H9 (cell line): Measurements from ENCODE around the gene BCL11B. TPM values are rescaled to one million over a fixed set of nuclear protein-coding genes. Genes with fewer than 3 reads are reported as not detected.

Experiments used
- DNase-seq: peaks from one replicate; pipeline ENCODE4 v3.0.0-alpha.2; 2017
- H2AFZ ChIP-seq: one replicate; pipeline ENCODE4 v1.6.1; 2013; ENCODE audit warnings: mild to moderate bottlenecking, low read length, control low read depth, moderate library complexity
- H2AK5ac ChIP-seq: 2 replicates; pipeline ENCODE4 v1.6.1; 2013; ENCODE audit warnings: low read length, control low read depth, mixed read lengths; ENCODE audit not compliant: insufficient read length
- H2BK120ac ChIP-seq: one replicate; pipeline ENCODE4 v1.6.1; 2013; ENCODE audit warnings: low read depth, mild to moderate bottlenecking, low read length, control low read depth, inconsistent platforms; ENCODE audit not compliant: poor library complexity, severe bottlenecking
- H2BK12ac ChIP-seq: 2 replicates; pipeline ENCODE4 v1.6.1; 2013; ENCODE audit warnings: low read length, control low read depth, mixed read lengths, low read depth; ENCODE audit not compliant: insufficient read length
- H2BK15ac ChIP-seq: 2 replicates; pipeline ENCODE4 v1.6.1; 2013; ENCODE audit warnings: low read depth, low read length, control low read depth
- H2BK20ac ChIP-seq: one replicate; pipeline ENCODE4 v1.6.1; 2013; ENCODE audit warnings: low read depth, mild to moderate bottlenecking, low read length, control low read depth, inconsistent platforms; ENCODE audit not compliant: poor library complexity, severe bottlenecking
- H2BK5ac ChIP-seq: 2 replicates; pipeline ENCODE4 v1.6.1; 2013; ENCODE audit warnings: low read length, control low read depth, mixed read lengths; ENCODE audit not compliant: insufficient read length
- H3K14ac ChIP-seq: 2 replicates; pipeline ENCODE4 v1.6.1; 2013; ENCODE audit warnings: low read length, control low read depth; ENCODE audit not compliant: insufficient read depth
- H3K18ac ChIP-seq: 2 replicates; pipeline ENCODE4 v1.6.1; 2013; ENCODE audit warnings: low read depth, mild to moderate bottlenecking, mixed read lengths, low read length, control low read depth; ENCODE audit not compliant: insufficient read length
- H3K23ac ChIP-seq: 2 replicates; pipeline ENCODE4 v1.6.1; 2013; ENCODE audit warnings: low read length, control low read depth, mixed read lengths, low read depth; ENCODE audit not compliant: insufficient read length
- H3K23me2 ChIP-seq: 2 replicates; pipeline ENCODE4 v1.6.1; 2013; ENCODE audit warnings: low read depth, mild to moderate bottlenecking, mixed read lengths, low read length, control low read depth; ENCODE audit not compliant: insufficient read length, poor library complexity, severe bottlenecking
- H3K27ac ChIP-seq: 2 replicates; pipeline ENCODE4 v1.5.1; 2013; ENCODE audit warnings: low read length, control low read depth, mixed read lengths, low read depth; ENCODE audit not compliant: insufficient read length
- H3K27me3 ChIP-seq: 2 replicates; pipeline ENCODE4 v1.6.1; 2013; ENCODE audit warnings: low read length, control low read depth, inconsistent platforms; ENCODE audit not compliant: insufficient read depth
- H3K4ac ChIP-seq: 2 replicates; pipeline ENCODE4 v1.6.1; 2013; ENCODE audit warnings: low read depth, mild to moderate bottlenecking, control low read depth, inconsistent platforms, low read length, moderate library complexity
- H3K4me1 ChIP-seq: 2 replicates; pipeline ENCODE4 v1.6.1; 2013; ENCODE audit warnings: low read length, control low read depth, inconsistent platforms; ENCODE audit not compliant: insufficient read depth
- H3K4me2 ChIP-seq: 2 replicates; pipeline ENCODE4 v1.6.1; 2013; ENCODE audit warnings: low read length, control low read depth, mixed read lengths; ENCODE audit not compliant: insufficient read length, insufficient read depth
- H3K56ac ChIP-seq: 2 replicates; pipeline ENCODE4 v1.6.1; 2013; ENCODE audit warnings: low read depth, mild to moderate bottlenecking, mixed read lengths, low read length, control low read depth; ENCODE audit not compliant: insufficient read length
- H3K79me1 ChIP-seq: 2 replicates; pipeline ENCODE4 v1.6.1; 2013; ENCODE audit warnings: low read depth, mild to moderate bottlenecking, moderate library complexity, low read length, control low read depth, inconsistent platforms; ENCODE audit not compliant: insufficient read depth, poor library complexity, severe bottlenecking
- H3K79me2 ChIP-seq: 2 replicates; pipeline ENCODE4 v1.6.1; 2013; ENCODE audit warnings: low read length, control low read depth, inconsistent platforms; ENCODE audit not compliant: insufficient read depth
- H3K9ac ChIP-seq: 2 replicates; pipeline ENCODE4 v1.6.1; 2013; ENCODE audit warnings: low read length, control low read depth, mixed read lengths; ENCODE audit not compliant: insufficient read length; ENCODE audit errors: extremely low read depth
- H3K9me3 ChIP-seq: one replicate; pipeline ENCODE4 v1.6.1; 2013; ENCODE audit warnings: low read depth, low read length, inconsistent platforms; ENCODE audit not compliant: control insufficient read depth
- H3T11ph ChIP-seq: one replicate; pipeline ENCODE4 v1.6.1; 2013; ENCODE audit warnings: mild to moderate bottlenecking, low read length, control low read depth, inconsistent platforms
- H4K20me1 ChIP-seq: one replicate; pipeline ENCODE4 v1.6.1; 2013; ENCODE audit not compliant: control insufficient read depth, insufficient read length, insufficient read depth
- H4K5ac ChIP-seq: 2 replicates; pipeline ENCODE4 v1.6.1; 2013; ENCODE audit warnings: low read depth, mild to moderate bottlenecking, mixed read lengths, low read length, control low read depth; ENCODE audit not compliant: insufficient read length
- H4K8ac ChIP-seq: replicated peaks from 2 replicates; pipeline ENCODE4 v1.6.1; 2013; ENCODE audit warnings: low read length, control low read depth, mixed read lengths, low read depth; ENCODE audit not compliant: insufficient read length
- H4K91ac ChIP-seq: 2 replicates; pipeline ENCODE4 v1.6.1; 2013; ENCODE audit warnings: low read depth, mild to moderate bottlenecking, moderate library complexity, mixed read lengths, low read length, control low read depth; ENCODE audit not compliant: insufficient read length
- H3K27ac Mint-ChIP-seq, 3 experiments: 2 replicates in 2 of 3; 3 replicates in 1 of 3; pipeline ENCODE4 v1.8.0; 2020 to 2021; ENCODE audit warnings: mixed read lengths in 3 of 3, mild to moderate bottlenecking in 1 of 3, moderate library complexity in 1 of 3
- H3K27me3 Mint-ChIP-seq: 2 replicates; pipeline ENCODE4 v1.8.0; 2021; ENCODE audit warnings: low read depth, mild to moderate bottlenecking, moderate library complexity, mixed read lengths
- H3K36me3 Mint-ChIP-seq, 3 experiments: 2 replicates in 2 of 3; 3 replicates in 1 of 3; pipeline ENCODE4 v1.8.0; 2020 to 2021; ENCODE audit warnings: low read depth in 3 of 3, mixed read lengths in 3 of 3; ENCODE audit not compliant: insufficient read depth in 1 of 3
- H3K4me1 Mint-ChIP-seq, 2 experiments: 2 replicates each; pipeline ENCODE4 v1.8.0; 2020; ENCODE audit warnings: mixed read lengths in 2 of 2
- H3K4me3 Mint-ChIP-seq, 2 experiments: 2 replicates in 1 of 2; 3 replicates in 1 of 2; pipeline ENCODE4 v1.8.0; 2020 to 2021; ENCODE audit warnings: mild to moderate bottlenecking in 2 of 2, mixed read lengths in 2 of 2, moderate library complexity in 1 of 2
- H3K9me3 Mint-ChIP-seq, 2 experiments: 2 replicates in 1 of 2; 3 replicates in 1 of 2; pipeline ENCODE4 v1.8.0; 2020; ENCODE audit warnings: mild to moderate bottlenecking in 2 of 2, mixed read lengths in 2 of 2, moderate library complexity in 1 of 2
- WGBS: extraction: QIAGEN DNeasy Blood & Tissue Kit; methylation state at CpG from one replicate; pipeline ENCODE4 v1.1.7; 2013; ENCODE audit warnings: missing lambda C conversion rate, low lambda C conversion rate, mixed read lengths; ENCODE audit not compliant: insufficient read length; ENCODE audit errors: extremely low coverage; 5-methylcytosine and 5-hydroxymethylcytosine counted together
- total RNA-seq: library from RNA; stranded (reverse); gene quantifications from 2 replicates; pipeline ENCODE4 v1.2.1, GENCODE V29; 2021
- TF ChIP-seq, protein P1 (sequence below): fragments of 200-600 bp; sonication (generic); conservative IDR thresholded peaks from 3 replicates; pipeline ENCODE4 v1.8.0; 2021; ENCODE audit warnings: antibody characterized with exemption, mild to moderate bottlenecking

The BCL11B gene
- total RNA-seq, 1 experiment from 2014 or later, result 4.9 TPM

- H4K8ac ChIP-seq, result no peak overlapping the region
- no peak overlapping the region for H3K4ac ChIP-seq
- no peaks in the 10 kb centered on the region for H3K4me1 ChIP-seq
- Mint-ChIP-seq H3K36me3 (no peaks in the 10 kb centered on the region; a peak in 1 of 7 replicates), H3K9me3 (no peaks in the 10 kb centered on the region), H3K4me1 (peaks cover 0 to 3% of the 10 kb centered on the region in 2 experiments; a peak in 1 of 4 replicates), H3K27ac (no peak overlapping the region), H3K27me3 (peaks cover 2% of the 10 kb centered on the region; the same call in 1 of the 2 replicates), H3K4me3 (no peak overlapping the region)
- no peak overlapping the region for H4K5ac ChIP-seq
- no peak overlapping the region for H3K23ac ChIP-seq
- no peaks in the 10 kb centered on the region for H3K23me2 ChIP-seq
- H3K79me2 ChIP-seq, result no peaks in the 10 kb centered on the region
- no CpG with 5 or more reads among the region's 8 CpGs for WGBS
- no peak overlapping the region for H2BK12ac ChIP-seq
- H3T11ph ChIP-seq, result no peak overlapping the region
- H2AK5ac ChIP-seq, result no peak overlapping the region
- no peak overlapping the region for H3K56ac ChIP-seq
- H2AFZ ChIP-seq, result no peak overlapping the region
- no peak overlapping the region for H3K27ac ChIP-seq
- H3K9me3 ChIP-seq, result no peaks in the 10 kb centered on the region
- H4K91ac ChIP-seq, result no peak overlapping the region
- no peak overlapping the region for H3K9ac ChIP-seq
- no peak overlapping the region for H2BK5ac ChIP-seq
- H2BK120ac ChIP-seq, result no peak overlapping the region
- H3K27me3 ChIP-seq, result no peaks in the 10 kb centered on the region
- H4K20me1 ChIP-seq, result no peaks in the 10 kb centered on the region
- no peak overlapping the region for H3K14ac ChIP-seq
- TF ChIP-seq, protein P1, sequence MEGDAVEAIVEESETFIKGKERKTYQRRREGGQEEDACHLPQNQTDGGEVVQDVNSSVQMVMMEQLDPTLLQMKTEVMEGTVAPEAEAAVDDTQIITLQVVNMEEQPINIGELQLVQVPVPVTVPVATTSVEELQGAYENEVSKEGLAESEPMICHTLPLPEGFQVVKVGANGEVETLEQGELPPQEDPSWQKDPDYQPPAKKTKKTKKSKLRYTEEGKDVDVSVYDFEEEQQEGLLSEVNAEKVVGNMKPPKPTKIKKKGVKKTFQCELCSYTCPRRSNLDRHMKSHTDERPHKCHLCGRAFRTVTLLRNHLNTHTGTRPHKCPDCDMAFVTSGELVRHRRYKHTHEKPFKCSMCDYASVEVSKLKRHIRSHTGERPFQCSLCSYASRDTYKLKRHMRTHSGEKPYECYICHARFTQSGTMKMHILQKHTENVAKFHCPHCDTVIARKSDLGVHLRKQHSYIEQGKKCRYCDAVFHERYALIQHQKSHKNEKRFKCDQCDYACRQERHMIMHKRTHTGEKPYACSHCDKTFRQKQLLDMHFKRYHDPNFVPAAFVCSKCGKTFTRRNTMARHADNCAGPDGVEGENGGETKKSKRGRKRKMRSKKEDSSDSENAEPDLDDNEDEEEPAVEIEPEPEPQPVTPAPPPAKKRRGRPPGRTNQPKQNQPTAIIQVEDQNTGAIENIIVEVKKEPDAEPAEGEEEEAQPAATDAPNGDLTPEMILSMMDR, result no peak
- no peak overlapping the region for H3K4me2 ChIP-seq
- no peak overlapping the region for H2BK15ac ChIP-seq
- no peak for DNase-seq
- no peak overlapping the region for H3K18ac ChIP-seq
- H3K79me1 ChIP-seq, result no peaks in the 10 kb centered on the region
- H2BK20ac ChIP-seq, result no peak overlapping the region
Observed at GRCh38 chr14:99157246-99157645, 114.8 kb downstream of the BCL11B start.
